HG03139 (cell line): ENCODE data around the gene PRRC2B.

Source experiments
- ATAC-seq: cut with Tn5 transposase; IDR thresholded peaks from one replicate; pipeline ENCODE4 v1.9.1; 2021; ENCODE audit not compliant: unreplicated experiment

Gene PRRC2B

DNA sequence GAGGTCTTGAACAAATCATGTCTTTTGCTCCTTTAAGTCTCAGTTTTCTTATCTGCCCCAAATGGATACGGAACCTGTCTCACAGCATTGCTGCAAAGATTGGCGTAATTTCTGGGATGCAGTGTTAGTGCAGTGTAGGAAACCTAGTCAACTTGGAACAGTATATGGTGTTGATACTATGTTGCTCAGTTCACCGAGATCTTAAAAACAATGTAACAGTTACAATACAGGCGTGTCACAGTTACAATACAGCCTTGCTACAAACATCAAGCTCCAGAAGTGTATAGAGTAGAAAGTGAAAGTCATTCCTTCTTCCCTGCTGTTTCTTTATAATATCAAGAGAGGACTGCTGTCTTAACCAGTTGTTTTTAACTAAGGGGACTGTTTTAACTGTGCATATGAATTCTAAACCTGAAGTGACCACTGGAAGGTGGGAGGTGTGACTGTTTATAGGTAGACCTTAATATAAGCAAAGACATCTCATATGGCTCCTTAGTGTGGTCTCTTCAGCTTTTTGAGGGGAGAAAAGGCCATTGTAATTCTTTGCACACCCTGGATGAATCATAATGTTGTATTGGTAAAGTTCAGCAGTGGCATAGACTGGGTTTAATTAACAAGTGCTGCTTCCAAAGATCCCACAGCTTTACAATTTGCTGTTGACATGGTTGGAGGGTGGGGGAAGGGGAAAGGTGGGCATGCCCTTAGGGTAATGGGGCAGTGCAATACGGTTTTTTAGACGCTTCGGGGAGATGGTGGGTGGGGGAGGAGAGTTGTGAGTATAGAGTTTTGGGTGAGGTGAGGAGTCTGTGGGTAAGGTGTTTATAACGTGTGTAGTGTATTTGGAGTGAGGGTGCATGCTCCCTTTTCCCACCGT is 12.9 kb downstream of the PRRC2B start:
- no peak for ATAC-seq

DNA sequence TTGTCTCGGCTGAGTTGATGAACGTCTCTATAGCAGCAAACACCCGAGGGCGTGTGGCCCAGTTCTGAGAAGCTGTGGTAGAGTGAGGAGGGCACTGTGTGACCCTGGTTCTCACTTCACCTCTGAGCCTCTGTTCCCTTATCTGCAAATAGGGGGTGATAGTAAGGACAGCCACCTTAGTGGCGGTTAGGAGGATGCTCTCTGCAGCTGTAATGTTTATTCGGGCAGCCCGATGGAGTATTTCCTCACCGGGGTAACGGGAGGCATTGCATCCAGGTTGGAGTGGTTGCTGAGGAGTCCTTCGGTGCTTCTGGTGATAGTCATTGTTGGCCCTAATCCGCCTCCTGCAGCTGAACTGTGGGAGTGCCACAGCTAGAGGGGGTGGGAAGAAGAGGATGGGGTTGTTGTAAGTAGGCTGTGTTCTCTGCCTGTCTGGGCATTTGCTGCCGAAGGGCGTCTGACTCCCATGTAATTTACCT is 13.9 kb downstream of the PRRC2B start:
- ATAC-seq = no peak

DNA sequence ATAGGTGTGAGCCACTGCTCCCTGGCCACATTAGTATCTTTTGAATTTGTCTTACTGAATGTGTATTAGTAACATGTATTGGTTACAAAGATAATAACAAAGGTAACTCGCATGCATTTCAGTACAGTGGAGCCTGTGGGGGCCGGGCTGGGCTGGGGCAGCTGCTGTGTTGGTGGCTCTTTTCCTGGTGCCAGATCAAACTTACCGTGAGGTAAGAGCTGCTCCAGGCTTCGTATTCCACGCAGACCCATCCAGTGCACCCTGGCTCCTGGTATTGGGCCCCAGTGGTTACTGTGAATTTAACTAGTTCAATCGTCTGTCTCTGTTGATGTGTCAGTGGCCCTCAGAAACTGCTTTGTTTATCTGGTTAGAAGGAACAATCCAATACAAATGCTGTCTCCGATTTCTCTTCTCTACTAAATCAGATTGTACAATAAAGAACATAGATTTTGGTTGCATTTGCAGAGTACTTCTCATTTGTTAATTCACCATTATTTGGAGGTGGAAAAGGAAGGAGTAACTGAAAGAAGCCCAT is 15.6 kb downstream of the PRRC2B start:
- ATAC-seq = no peak

DNA sequence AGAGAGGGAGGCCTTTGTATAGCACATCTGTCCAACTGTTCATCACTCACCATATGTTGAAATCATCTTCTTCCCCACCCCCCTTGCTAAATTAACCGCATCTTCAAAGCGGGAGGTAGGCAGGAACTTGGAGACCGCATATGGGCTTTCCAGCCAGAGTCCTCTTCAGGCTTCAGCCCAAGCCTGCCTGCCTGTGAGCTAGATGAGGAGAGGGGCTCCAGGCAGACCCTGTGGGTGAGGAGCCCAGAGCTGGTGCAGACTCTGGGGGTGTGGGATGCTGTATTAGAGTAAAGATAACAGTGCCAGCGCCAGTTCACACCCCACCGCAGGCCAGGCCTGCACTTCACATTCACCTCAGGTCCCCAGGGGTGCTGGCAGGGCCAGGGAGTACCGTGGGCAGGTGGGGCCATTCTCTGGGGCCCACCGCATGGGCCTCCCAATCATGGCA is 16.2 kb downstream of the PRRC2B start:
- ATAC-seq = no peak

DNA sequence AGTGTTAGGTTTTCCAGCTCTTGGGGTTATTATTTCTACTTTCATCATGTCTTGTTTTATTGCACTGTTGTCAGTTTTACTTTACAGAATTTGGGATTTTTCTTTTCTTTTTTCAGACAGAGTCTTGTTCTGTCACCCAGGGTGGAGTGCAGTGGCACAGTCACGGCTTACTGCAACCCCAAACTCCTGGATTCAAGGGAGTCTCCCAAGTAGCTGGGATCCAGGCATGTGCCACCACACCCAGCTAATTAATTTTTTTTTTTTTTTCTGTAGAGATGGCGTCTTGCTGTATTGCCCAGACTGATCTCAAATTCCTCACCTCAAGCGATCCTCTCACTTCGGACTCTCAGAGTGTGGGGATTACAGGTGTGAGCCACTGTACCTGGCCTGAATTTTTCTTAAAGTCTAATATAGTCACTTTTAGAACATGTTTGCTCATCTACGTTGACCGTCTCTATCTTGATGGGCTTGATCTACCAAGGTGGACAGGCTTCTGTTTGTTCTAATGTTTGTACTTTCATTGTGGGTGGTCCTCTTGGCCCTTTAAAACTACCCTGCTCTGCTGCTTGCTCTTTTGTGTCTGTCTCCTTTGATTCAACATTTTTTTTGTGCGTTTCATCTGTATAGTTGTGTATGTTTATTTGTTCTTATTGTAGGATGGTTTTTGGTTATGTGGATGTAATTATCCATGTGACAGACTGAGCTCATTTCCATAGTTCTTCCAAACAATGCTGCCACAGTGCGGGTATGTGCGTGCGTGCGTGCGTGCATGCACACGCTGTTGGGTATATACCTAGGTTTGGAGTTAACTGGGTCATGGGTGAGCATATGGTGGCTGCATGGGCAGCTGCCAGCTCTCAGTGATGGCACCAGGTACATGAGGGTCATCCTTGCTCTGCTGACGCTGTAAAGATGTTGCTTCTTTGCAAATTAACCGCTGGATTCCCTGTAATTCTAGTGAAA is 18.1 kb downstream of the PRRC2B start:
- ATAC-seq = no peak

DNA sequence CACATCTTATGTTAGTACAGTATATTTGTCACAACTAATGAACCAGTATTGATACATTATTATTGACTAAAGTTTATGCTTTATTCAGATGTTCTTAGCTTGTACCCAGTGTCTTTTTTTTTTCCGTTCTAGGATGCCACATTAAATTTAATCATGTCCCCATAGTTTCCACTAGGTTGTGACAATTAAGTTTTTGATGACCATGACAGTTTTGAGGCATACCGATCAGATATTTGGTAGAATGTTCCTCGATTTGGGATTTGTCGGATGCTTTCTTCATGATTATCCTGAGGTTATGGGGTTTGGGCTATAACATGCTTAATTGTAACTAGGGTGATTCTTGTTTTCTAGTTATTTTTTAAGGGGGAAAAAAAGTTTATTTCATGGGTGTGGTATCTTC is 22.6 kb downstream of the PRRC2B start:
- no peak for ATAC-seq

DNA sequence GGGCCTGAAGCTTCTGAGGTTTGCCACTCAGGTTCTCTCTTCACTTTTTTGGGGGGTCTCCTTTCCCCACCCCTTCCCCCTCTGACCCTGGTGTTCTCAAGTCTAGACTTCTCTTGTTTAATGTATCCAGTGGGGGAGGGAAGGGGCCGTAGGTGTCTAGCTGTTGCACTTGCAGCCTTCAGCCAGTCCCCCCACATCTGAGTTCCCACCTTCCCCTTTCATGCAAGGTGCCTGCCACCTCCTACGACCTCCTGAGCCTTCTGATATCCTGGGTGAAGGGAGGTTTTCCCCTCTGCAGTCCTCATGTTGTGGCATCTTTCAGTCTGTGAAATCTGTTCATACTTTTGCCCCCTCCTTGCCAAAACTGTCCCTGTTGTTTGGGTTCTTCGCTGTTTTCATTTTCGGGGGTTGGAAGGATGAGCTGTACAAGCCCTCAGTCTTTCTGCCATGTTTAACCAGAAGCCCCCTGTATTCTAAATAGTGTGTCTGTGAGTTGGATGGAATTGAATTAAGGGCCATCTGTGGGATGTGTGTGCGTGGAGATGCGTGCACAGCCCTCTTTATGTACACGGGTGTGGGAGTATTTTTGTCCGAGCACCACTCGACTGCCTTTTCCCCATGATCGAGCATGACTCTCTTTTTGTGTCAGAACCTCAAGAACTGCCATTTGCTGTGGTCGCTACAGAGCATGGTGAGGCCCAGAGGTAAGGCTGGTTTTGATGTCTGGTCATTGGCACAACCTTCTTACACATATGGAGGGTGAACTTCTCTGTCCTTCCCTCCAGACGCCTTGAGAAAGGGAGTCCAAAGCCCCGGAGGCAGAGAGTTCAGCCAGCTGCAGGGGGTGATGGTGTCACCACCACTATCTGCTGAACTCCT is 23.6 kb downstream of the PRRC2B start:
- no peak for ATAC-seq

DNA sequence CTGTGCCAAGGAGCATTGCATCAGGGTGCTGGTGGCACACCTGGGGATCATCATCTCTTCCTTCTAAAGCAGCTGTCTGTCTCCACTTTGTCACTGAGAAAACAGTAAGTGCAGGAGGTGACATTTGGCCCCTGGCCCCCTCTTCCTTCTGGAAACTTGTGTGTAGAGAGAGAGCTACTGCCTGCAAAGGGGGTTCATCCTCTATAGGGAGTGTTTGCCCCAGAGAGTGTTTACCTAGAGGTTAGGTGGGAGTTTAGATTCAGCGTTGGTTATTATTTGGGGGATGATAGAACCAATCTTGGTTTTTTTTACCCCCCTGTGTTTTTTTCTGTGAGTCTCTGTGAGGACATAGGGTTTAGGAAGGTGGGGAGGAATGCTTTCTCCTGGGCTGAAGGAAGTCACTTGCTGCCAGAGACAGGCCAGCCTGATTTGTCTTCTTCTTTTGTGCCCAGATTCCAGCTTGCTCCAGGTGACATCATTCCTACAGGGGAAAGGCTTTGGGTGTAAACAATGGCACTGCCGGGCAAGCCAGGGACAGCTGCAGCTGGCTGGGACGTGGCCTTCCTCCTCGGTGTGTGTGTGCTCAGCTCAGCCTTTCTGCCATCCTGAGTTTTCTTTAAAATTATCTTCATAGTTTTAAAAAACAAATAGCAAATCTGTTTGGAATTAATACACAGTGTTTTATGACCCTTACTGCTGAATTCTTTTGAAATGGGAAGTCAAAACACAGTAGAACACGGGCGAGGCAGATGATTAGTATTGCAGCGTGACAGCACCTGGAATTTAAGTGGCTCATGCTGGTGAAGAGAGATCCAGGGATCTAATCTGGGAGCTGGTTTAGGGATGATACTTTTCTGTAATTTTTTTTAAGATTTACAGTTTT is 24.5 kb downstream of the PRRC2B start:
- ATAC-seq = no peak

DNA sequence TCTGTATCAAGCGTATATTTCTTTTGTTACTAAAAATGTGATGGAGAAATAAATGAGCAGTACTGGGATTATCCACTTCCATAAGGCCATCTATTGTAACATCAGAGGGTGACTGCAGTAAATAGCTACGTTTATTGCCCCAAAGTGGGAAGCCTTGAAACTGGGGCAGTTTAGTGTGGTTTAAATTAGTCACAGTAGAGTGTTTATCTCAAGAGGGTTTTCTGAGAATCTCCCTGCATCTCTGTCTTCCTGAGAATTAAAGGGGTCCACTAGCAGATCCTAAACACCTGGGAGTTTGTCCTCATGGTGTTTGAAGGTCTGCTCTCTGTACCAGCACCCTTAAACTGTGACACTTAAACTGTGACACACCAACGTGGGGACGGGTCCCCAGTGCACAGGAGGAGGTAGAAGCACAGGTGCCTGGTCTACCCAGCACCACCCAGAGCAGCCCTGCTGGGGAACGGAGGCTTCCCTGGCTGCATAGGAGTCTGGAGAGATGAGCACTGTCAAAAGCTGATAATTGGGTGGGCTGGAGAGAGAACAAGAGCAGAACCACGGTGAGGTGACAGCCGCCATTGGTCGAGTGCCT is 25.2 kb downstream of the PRRC2B start:
- no peak for ATAC-seq

DNA sequence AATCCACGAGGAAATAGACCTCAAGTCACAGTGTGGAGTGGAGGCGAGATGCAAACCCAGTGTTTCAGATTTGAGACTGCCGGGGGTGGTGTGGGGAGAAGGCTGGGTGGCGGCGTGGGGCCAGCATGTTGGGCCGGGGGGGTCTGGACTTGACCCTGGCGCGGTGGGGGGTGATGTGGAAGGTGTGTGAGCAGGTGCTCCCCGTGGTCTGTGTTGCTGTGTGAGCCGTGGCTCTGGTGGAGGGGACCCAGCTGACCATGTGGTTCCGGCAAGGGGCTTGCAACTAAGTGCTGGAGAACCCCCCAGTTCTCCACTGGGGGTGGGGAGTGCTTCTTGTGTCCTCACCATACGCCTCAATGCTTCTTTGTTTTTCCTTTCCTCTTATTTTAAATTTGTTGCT is 25.8 kb downstream of the PRRC2B start:
- ATAC-seq = no peak

DNA sequence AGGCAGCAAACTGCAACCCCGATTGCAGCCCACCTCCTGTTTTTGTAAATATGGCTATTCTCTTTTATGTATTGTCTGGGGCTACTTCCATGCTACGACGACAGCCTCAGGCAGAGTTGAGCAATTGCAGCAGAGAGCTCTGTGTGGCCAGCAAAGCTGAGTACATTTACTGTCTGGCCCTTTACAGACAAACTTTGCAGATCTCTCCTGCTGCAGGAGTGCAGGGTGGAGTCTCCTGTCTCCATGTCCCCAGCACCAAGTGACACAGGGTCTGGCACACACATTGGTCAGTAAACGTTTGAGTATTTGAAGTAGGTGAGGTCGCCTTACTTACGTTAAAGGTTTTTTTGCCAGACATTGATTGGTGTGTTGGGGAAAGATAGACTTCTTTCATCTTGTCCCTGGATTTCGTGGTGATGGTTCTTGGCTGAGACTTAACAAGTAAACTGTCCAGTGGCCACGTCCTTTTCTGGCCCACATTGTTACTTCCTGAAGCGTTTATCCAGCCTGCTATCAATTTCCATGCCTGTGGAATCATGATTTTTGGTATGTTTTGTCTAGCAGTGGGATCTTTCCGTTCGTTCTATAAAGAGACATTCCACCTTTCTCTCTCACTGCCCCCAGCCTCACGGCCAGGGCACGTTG is 27.2 kb downstream of the PRRC2B start:
- no peak for ATAC-seq

DNA sequence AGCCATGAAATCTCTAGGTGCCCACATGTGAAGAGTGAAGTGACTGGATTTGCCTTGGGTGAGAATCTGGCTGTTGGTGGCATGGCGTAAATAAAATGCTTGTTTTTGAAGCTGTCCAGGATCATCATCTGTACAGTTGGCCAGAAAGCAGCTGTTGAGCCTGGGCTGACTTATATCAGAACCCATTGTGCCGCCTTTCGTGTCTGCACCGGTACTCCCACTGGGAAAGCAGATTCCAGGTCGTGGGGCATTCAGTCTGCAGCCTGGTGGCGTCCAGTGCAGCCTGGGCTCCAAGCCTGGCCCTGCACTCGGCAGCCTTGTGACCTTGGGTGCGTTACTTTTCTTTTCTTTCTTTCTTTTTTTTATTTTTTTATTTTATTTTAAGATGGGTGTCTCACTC is 27.8 kb downstream of the PRRC2B start:
- no peak for ATAC-seq

DNA sequence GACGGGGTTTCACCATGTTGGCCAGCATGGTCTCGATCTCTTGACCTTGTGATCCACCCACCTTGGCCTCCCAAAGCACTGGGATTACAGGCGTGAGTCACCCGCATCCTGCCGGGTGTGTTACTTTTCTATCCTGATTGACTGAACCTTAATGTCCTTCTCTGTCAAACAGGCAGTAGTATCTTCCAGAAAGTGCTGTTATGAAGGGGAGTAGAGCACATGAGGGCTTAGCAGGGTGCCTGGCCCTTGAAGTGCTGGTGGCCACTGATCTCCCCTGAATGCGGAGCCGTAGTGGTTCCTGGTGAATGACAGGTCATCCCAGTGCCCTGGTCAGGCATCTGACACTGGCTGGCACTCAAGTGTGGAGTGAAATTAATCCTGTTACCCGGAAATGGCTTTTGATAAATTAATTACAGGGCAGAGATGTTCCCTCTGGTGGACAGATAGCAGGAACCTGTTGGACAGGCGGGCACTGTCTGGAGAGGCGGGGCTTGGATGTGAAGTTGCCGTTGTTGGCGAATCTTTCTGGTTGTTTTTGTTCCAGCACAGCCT is 28.4 kb downstream of the PRRC2B start:
- no peak for ATAC-seq

DNA sequence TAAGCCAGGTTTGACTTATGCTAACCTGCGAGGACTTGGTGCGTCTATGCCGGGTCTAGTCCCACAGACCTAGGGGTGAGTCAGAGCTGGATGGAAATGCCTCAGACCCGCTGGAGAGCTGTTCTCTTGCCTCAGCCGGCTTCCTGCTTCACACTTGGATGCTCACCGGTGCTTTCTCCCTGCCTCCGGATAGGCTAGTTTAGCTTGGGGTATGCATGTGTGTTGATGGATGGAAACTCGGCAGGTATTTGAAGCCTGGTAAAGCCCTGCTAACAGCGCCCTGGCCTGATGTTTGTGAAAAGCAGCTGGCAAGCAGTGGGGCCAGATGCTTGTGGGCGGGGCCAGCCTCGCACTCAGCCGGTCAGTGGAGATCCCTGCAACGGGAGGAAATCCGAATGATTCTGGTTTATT is 29.3 kb downstream of the PRRC2B start:
- ATAC-seq = no peak

DNA sequence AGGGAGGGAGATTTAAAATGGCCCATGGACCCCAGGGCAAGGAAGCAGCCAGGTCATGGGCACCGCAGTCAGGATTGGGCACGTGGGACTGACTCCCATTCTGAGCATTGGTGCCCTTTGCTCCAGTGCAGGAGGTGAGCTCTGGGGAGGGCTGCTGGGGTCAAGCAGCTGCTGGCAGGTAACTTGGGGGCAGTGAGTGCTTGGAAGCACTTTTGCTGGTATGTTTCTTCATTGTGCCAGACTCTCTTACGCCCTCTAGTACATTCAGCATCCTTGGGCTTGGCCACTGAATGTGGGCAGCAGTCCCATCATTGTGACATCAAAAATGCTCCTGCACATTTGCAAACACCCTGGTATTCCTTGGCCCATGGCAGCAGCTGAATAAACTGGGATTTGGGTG is 32.7 kb downstream of the PRRC2B start:
- no peak for ATAC-seq

DNA sequence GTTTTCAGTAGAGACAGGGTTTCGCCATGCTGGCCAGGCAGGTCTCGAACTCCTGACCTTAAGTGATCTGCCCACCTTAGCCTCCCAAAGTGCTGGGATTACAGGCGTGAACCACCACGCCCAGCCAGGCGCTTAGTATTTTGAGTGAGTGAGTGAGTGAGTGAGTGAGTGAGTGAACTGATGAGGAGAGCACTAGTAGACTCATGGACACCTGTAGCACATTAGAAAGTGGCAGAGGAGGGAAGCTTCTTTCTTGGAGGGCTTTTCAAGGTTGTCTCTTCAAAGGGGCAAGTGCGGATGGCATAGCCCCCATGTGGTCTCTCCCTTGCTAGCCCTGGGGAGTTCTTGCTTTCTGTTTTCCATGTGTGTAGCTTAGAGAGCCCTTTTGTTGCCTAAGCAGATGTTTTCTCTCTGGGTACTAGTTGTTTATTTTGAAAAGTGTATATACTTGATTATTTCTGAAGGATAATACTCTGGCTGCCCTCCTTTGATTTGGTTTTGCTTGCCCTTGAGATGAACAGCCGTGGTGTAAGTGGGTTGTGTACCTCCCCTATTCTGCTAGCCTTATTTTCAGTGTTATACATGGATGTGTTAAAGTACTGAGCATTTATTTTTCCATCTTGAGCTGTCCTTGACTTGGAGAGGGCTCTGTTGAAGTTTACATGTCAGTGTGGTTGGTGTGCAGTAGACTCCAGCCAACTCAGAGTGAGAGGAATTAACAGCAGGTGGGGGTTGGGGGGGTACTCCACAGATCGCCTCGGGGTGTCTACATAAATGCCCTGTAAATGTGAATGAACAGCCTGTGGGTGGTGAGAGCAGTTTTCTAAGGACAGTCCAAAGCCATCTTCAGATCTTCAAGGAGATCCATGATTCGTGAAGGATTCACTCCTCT is 35.5 kb downstream of the PRRC2B start:
- no peak for ATAC-seq

DNA sequence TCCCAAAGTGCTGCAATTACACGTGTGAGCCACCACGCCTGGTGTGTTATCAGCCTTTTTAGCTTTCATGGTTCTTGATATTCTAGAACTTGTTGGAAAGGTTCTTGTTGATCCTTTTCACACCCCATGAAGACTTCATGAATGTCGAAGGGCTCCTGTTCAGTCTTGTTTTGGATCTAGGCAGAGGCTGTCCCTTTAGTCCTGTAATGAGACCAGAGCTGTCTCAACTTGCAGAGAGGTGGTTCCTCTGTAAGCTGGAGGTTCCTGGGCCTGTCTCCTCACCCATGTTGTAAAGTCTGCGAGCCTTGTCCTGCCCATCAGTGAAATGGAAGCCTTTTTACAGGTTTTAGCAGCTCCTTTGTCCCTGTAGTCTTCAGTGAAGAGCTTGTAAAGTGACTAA is 38.2 kb downstream of the PRRC2B start:
- ATAC-seq = no peak
